Type B pancreatic cell (in vitro differentiated cells): ENCODE results near the gene EHBP1L1. TPM values are rescaled to one million over a fixed set of nuclear protein-coding genes. Genes with fewer than 3 reads are reported as not detected.

Source experiments
- DNase-seq: peaks from one replicate; pipeline ENCODE4 v3.0.0; 2021; ENCODE audit warnings: mixed read lengths; ENCODE audit not compliant: unreplicated experiment; ENCODE audit errors: extremely low spot score
- H3K27ac Mint-ChIP-seq: 2 replicates; pipeline ENCODE4 v1.8.0; 2021; ENCODE audit warnings: mild to moderate bottlenecking, mixed read lengths
- H3K27me3 Mint-ChIP-seq: 2 replicates; pipeline ENCODE4 v1.8.0; 2021; ENCODE audit warnings: mixed read lengths
- H3K36me3 Mint-ChIP-seq: 2 replicates; pipeline ENCODE4 v1.8.0; 2021; ENCODE audit warnings: mixed read lengths
- H3K4me1 Mint-ChIP-seq: one replicate; pipeline ENCODE4 v1.8.0; 2021; ENCODE audit warnings: mixed read lengths; ENCODE audit not compliant: unreplicated experiment
- H3K4me3 Mint-ChIP-seq: 2 replicates; pipeline ENCODE4 v1.8.0; 2021; ENCODE audit warnings: mild to moderate bottlenecking, mixed read lengths
- H3K9me3 Mint-ChIP-seq: 2 replicates; pipeline ENCODE4 v1.8.0; 2021; ENCODE audit warnings: mixed read lengths
- total RNA-seq: library from RNA; stranded (reverse); gene quantifications from 2 replicates; pipeline ENCODE4 v1.2.1, GENCODE V29; 2021; ENCODE audit warnings: low replicate concordance
- TF ChIP-seq, protein P1 (sequence below): fragments of 200-600 bp; sonication (generic); conservative IDR thresholded peaks from 2 replicates; pipeline ENCODE4 v1.5.0; 2021; ENCODE audit warnings: antibody characterized with exemption, mild to moderate bottlenecking

EHBP1L1 gene
- total RNA-seq, 1 donor from 2014 or later: 14.7 TPM

DNA sequence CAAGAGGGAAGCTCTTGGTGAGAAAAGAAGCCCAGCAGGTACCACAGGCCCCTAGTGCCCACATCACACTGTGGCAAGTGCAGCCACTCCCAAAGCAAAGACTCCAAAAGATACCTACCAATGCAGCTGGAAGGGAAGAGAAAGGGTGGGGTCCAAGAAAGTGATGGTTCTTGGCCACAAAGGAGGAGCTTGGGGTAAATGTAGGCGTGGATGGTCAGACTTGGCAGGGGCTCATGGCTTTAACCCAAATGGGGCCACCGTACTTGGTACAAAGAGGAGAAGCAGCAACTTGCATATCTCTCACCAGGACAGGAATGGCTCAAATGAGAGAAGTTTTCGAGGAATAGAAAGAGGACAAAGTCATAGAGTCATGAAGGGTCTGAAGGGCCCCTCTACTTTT lies 33.4 kb downstream of the EHBP1L1 start:
- peaks cover 23% of the 10 kb centered on the region for H3K4me1 Mint-ChIP-seq
- H3K36me3 Mint-ChIP-seq: peaks cover 8% of the 10 kb centered on the region
- no peaks in the 10 kb centered on the region for H3K9me3 Mint-ChIP-seq
- no peak overlapping the region for H3K4me3 Mint-ChIP-seq
- TF ChIP-seq, protein P1, sequence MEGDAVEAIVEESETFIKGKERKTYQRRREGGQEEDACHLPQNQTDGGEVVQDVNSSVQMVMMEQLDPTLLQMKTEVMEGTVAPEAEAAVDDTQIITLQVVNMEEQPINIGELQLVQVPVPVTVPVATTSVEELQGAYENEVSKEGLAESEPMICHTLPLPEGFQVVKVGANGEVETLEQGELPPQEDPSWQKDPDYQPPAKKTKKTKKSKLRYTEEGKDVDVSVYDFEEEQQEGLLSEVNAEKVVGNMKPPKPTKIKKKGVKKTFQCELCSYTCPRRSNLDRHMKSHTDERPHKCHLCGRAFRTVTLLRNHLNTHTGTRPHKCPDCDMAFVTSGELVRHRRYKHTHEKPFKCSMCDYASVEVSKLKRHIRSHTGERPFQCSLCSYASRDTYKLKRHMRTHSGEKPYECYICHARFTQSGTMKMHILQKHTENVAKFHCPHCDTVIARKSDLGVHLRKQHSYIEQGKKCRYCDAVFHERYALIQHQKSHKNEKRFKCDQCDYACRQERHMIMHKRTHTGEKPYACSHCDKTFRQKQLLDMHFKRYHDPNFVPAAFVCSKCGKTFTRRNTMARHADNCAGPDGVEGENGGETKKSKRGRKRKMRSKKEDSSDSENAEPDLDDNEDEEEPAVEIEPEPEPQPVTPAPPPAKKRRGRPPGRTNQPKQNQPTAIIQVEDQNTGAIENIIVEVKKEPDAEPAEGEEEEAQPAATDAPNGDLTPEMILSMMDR: no peak
- no peaks in the 10 kb centered on the region for H3K27me3 Mint-ChIP-seq
- no peak for DNase-seq
- H3K27ac Mint-ChIP-seq: no peak overlapping the region

DNA sequence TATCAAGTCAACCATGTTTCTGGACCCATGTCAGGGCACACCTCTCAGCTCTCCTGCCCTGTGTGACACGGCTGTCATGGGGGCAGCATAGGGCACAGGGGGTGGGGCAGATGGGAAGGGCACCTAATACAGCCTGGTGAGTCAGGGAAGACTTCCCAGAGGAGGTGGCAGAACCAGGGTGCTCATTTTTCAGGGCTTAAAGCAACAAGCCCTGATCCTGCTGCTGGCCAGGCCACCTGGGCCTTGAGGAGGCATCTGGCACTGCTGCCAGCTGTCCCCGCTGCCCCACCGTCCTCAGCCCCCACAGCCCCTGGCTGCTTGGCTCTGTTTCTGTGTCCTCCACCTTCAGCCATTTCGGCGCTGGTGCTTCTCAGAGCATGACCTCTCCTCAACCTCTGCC lies 33.8 kb downstream of the EHBP1L1 start:
- Mint-ChIP-seq H3K36me3 (peaks cover 8% of the 10 kb centered on the region), H3K4me3 (peak overlapping the region; percentile 47), H3K27ac (peak overlapping the region; percentile 31), H3K4me1 (peaks cover 23% of the 10 kb centered on the region), H3K27me3 (no peaks in the 10 kb centered on the region), H3K9me3 (no peaks in the 10 kb centered on the region)
- TF ChIP-seq, protein P1: no peak
- no peak for DNase-seq

DNA sequence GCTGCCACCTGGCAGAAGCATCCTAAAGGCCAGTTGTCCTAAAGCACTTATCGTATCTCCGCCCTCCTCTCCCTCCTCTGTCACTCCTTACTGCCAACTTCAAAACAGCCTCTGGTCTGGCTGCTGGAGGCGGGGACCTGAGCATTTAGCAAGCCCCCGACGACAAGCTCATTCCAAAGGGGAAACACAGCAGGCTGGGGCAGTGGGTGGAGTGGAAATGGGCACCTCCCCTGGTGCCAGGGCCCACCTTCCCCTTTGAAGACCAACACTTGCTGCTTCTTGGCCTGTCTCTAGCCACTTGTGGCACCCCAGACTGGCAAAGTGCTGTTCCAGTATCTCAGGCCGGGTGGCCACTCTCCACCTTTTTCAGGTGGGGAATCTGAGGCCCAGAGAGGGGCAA lies 34.6 kb downstream of the EHBP1L1 start:
- Mint-ChIP-seq H3K4me1 (peaks cover 23% of the 10 kb centered on the region), H3K27ac (no peak overlapping the region), H3K4me3 (peak overlapping the region; percentile 47), H3K36me3 (peaks cover 8% of the 10 kb centered on the region), H3K27me3 (no peaks in the 10 kb centered on the region), H3K9me3 (no peaks in the 10 kb centered on the region)
- DNase-seq: no peak
- TF ChIP-seq, protein P1: no peak

DNA sequence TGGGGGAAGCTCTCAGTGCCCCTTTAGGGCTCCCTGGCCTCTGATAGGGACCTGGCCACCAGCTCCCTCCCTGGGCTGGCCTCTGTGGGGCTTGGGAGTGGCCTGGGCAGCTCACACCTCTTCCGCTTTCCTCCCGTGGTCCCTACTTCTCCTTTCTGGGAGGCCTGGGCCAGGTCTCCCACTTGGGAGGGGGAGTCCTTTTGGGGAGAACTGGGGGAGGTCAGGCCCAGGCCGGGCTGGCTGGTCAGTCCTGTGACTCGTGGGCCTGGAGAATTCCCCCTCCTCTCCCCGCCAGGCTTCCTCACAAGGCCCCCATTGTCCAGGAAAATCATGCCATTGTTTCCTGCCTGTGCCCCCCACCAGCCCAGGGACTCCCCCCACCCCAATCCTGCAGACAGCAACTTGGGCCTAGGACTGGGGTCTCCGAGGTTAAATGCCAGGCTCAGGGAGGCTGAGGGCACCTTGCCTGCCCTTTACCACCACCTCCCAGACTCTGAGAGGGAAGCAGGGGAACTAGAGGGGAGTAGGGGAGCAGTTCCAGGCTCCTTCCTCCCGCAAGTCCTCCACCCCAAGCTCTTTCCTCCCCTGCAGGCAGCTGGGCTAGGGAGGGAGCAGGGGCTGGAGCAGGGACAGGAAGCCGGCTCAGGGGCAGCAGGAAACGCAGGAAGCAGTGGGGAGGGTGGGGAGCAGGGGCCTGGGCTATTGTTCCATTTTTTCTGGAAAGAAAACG lies 35.3 kb downstream of the EHBP1L1 start:
- H3K9me3 Mint-ChIP-seq: no peaks in the 10 kb centered on the region
- H3K4me1 Mint-ChIP-seq: peaks cover 23% of the 10 kb centered on the region
- DNase-seq: no peak
- H3K27ac Mint-ChIP-seq: no peak overlapping the region
- peaks cover 8% of the 10 kb centered on the region for H3K36me3 Mint-ChIP-seq
- H3K4me3 Mint-ChIP-seq: peak overlapping the region; percentile 34
- H3K27me3 Mint-ChIP-seq: no peaks in the 10 kb centered on the region
- TF ChIP-seq, protein P1: no peak

DNA sequence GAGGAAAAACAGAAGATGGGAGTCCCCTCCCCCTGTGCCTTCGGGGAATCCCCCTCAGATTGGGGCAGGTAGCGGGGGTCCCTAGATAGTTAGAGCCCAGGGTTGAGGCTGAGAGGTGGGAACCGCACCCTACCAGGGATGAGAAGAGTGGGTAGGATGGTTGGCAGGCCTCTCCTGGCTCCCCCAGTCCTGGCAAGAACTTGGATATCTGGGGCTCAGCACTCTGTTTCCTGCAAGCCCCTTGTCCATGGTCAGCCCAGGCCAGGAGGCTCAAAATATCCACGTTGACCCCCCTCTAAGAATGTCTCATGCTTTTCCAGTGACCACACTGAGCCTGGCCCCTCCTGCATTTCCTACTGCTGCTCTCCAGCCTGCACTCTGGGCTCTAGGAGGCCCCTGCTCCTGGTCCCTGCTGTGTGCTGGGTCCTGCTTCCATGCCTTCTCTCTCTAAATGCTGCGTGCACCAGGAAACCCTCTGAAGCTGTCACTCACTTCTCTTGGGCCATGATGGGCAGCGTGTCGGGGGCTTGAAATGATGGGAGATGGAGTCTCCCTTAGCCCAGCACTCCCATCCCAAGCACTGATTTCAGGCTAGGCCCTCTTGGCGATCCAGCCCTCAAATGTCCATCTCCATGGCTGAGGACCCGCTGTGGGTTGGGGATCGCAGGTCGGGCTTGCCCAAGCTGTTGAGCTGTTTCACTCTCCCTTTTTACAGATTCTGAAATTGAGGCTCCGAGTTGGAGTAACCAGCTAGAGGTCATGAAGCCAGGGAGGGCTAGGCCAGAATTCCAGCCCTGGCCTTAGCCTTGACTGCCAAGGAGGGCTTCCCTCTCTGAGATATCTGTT lies 36.1 kb downstream of the EHBP1L1 start:
- Mint-ChIP-seq H3K27me3 (no peaks in the 10 kb centered on the region), H3K27ac (peak overlapping the region; percentile 73), H3K4me1 (peaks cover 31% of the 10 kb centered on the region), H3K4me3 (peak overlapping the region; percentile 83), H3K36me3 (peaks cover 8% of the 10 kb centered on the region), H3K9me3 (no peaks in the 10 kb centered on the region)
- TF ChIP-seq, protein P1: no peak
- DNase-seq: no peak
